SK-N-MC (cell line): ENCODE measurements around the gene FAM180A.
"Not testable (repeated sequence)": the region's sequence is repeated elsewhere in the genome, so short reads cannot be mapped to it uniquely, and the experiment has no call there.

Experiments
- EZH2 ChIP-seq: fragments of 200-600 bp; sonication (generic); IDR thresholded peaks from one replicate; pipeline ENCODE4 v1.6.1; 2017; ENCODE audit warnings: antibody characterized with exemption
- POLR2AphosphoS5 ChIP-seq: IDR thresholded peaks from 2 replicates; pipeline ENCODE4 v1.6.1; 2012; ENCODE audit warnings: mild to moderate bottlenecking, low read depth, low read length, borderline replicate concordance

GRCh38 chr7:135737306-135737647, 11.3 kb downstream of the FAM180A start:
- TF ChIP-seq EZH2, POLR2AphosphoS5: not testable (repeated sequence)
